Measurements from ENCODE around the gene JHY. TPM values are rescaled to one million over a fixed set of nuclear protein-coding genes. Genes with fewer than 3 reads are reported as not detected.

The JHY gene
- total RNA-seq, 1 experiment from 2014 or later: 0.79 TPM

DNA sequence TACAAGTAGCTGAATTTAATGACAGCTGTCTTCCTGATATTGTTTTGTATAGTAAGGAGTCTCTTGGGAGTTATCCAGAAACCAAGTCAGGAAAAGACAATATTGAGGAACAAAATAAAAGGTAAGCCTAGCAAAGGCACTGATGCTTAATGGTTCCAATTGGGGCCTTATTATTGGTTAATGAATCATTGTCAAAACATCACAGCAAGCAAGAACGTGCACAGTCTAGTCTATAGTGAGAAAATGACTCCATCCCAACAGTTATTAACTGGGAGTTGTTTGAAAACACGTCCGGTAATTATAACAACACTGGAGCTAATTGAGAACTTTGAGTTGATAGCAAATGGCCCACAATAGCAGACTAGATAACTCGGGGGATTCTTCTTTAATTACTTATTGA lies 81.4 kb downstream of the JHY start:
- H3K27me3 ChIP-seq (ENCODE audit: insufficient read depth, low read length): no peaks in the 10 kb centered on the region
- H3K4me3 Mint-ChIP-seq: no peak overlapping the region
- no peak overlapping the region for H3K27ac Mint-ChIP-seq
- no peak overlapping the region for H3K14ac ChIP-seq (ENCODE audit: insufficient read depth, low read length)
- H3K9me3 Mint-ChIP-seq: no peaks in the 10 kb centered on the region
- DNase-seq: no peak
- no peak overlapping the region for H3K23ac ChIP-seq (ENCODE audit: insufficient read length, low read depth, low read length)
- H3K79me1 ChIP-seq (ENCODE audit: insufficient read depth, low read depth, low read length, poor library complexity, severe bottlenecking): no peaks in the 10 kb centered on the region
- H2AK5ac ChIP-seq (ENCODE audit: insufficient read length, low read length): no peak overlapping the region
- H2AFZ ChIP-seq (ENCODE audit: low read length): no peak overlapping the region
- H3K18ac ChIP-seq (ENCODE audit: insufficient read length, low read depth, low read length): no peak overlapping the region
- H2BK12ac ChIP-seq (ENCODE audit: insufficient read length, low read depth, low read length): no peak overlapping the region
- H3K4me2 ChIP-seq (ENCODE audit: insufficient read depth, insufficient read length, low read length): no peak overlapping the region
- no peaks in the 10 kb centered on the region; a peak in 1 of 7 replicates for H3K36me3 Mint-ChIP-seq (ENCODE audit: insufficient read depth in 1 of 3, low read depth in 3 of 3)
- H2BK15ac ChIP-seq (ENCODE audit: low read depth, low read length): no peak overlapping the region
- no peaks in the 10 kb centered on the region for H3K4me1 ChIP-seq (ENCODE audit: insufficient read depth, low read length)
- no peak overlapping the region for H4K91ac ChIP-seq (ENCODE audit: insufficient read length, low read depth, low read length)
- no peaks in the 10 kb centered on the region for H3K9me3 ChIP-seq (ENCODE audit: control insufficient read depth, low read depth, low read length)
- H3K27ac ChIP-seq (ENCODE audit: insufficient read length, low read depth, low read length): no peak overlapping the region
- no peaks in the 10 kb centered on the region for H3K79me2 ChIP-seq (ENCODE audit: insufficient read depth, low read length)
- no peak overlapping the region for H4K5ac ChIP-seq (ENCODE audit: insufficient read length, low read depth, low read length)
- no CpG with 5 or more reads among the region's 4 CpGs for WGBS (ENCODE audit: extremely low coverage, insufficient read length, low lambda C conversion rate)
- TF ChIP-seq, protein P1, sequence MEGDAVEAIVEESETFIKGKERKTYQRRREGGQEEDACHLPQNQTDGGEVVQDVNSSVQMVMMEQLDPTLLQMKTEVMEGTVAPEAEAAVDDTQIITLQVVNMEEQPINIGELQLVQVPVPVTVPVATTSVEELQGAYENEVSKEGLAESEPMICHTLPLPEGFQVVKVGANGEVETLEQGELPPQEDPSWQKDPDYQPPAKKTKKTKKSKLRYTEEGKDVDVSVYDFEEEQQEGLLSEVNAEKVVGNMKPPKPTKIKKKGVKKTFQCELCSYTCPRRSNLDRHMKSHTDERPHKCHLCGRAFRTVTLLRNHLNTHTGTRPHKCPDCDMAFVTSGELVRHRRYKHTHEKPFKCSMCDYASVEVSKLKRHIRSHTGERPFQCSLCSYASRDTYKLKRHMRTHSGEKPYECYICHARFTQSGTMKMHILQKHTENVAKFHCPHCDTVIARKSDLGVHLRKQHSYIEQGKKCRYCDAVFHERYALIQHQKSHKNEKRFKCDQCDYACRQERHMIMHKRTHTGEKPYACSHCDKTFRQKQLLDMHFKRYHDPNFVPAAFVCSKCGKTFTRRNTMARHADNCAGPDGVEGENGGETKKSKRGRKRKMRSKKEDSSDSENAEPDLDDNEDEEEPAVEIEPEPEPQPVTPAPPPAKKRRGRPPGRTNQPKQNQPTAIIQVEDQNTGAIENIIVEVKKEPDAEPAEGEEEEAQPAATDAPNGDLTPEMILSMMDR (conservative IDR thresholded peaks at IDR 0.05): no peak
- no peak overlapping the region for H3T11ph ChIP-seq (ENCODE audit: low read length)
- no peak overlapping the region for H3K56ac ChIP-seq (ENCODE audit: insufficient read length, low read depth, low read length)
- peaks cover 52% of the 10 kb centered on the region for H3K27me3 Mint-ChIP-seq (ENCODE audit: low read depth)
- no peak overlapping the region for H2BK5ac ChIP-seq (ENCODE audit: insufficient read length, low read length)
- no peak overlapping the region for H3K9ac ChIP-seq (ENCODE audit: extremely low read depth, insufficient read length, low read length)
- H4K8ac ChIP-seq (replicated peaks; ENCODE audit: insufficient read length, low read depth, low read length): no peak overlapping the region
- H4K20me1 ChIP-seq (ENCODE audit: control insufficient read depth, insufficient read depth, insufficient read length): no peaks in the 10 kb centered on the region
- H2BK120ac ChIP-seq (ENCODE audit: low read depth, low read length, poor library complexity, severe bottlenecking): no peak overlapping the region
- H3K23me2 ChIP-seq (ENCODE audit: insufficient read length, low read depth, low read length, poor library complexity, severe bottlenecking): no peaks in the 10 kb centered on the region
- H3K4me1 Mint-ChIP-seq: 0 out of 4 replicates have a peak, but pooled peaks cover 0 to 3% of the 10 kb centered on the region in 2 experiments
- no peak overlapping the region for H2BK20ac ChIP-seq (ENCODE audit: low read depth, low read length, poor library complexity, severe bottlenecking)
- no peak overlapping the region for H3K4ac ChIP-seq (ENCODE audit: low read depth, low read length)
